Left lung (tissue), 10 donors: ENCODE measurements around the gene CAMK2D. TPM values are rescaled to one million over a fixed set of nuclear protein-coding genes. Genes with fewer than 3 reads are reported as not detected.

Experiments used
- ATAC-seq: fragments of 200-7000 bp; cut with Tn5 transposase; one replicate; pipeline ENCODE4 v1.9.1; 2020; ENCODE audit warnings: moderate library complexity
- DNase-seq, 4 donors: peaks; one replicate each; pipeline ENCODE4 v3.0.0-alpha.2; 2013 to 2020
- H3K27ac ChIP-seq, 2 donors: fragments of 200-600 bp; sonication (generic) in 1 of 2; one replicate each; pipeline versions ENCODE4 v1.5.0 to v1.8.0; 2020 to 2021
- H3K27me3 ChIP-seq, 2 donors: fragments of 200-600 bp; sonication (generic) in 1 of 2; one replicate each; pipeline versions ENCODE4 v1.5.0 to v1.8.0; 2020 to 2021
- H3K36me3 ChIP-seq, 2 donors: fragments of 200-600 bp; sonication (generic) in 1 of 2; one replicate each; pipeline versions ENCODE4 v1.5.0 to v1.8.0; 2020 to 2021
- H3K4me1 ChIP-seq, 2 donors: fragments of 200-600 bp; one replicate each; pipeline ENCODE4 v1.8.0; 2021
- H3K4me3 ChIP-seq, 2 donors: fragments of 200-600 bp; sonication (generic) in 1 of 2; one replicate each; pipeline versions ENCODE4 v1.5.0 to v1.8.0; 2020 to 2021; ENCODE audit warnings: mild to moderate bottlenecking in 1 of 2
- H3K9me3 ChIP-seq, 2 donors: fragments of 200-600 bp; sonication (generic) in 1 of 2; one replicate each; pipeline versions ENCODE4 v1.5.0 to v1.8.0; 2020 to 2021
- CTCF ChIP-seq, 2 donors: fragments of 200-600 bp; sonication (generic) in 1 of 2; IDR thresholded peaks; one replicate each; pipeline versions ENCODE4 v1.5.0 to v1.8.0; 2021; ENCODE audit warnings: antibody characterized with exemption in 2 of 2
- intact Hi-C, 2 donors: fragments of 100-400 bp; cut with DNase I; formaldehyde crosslinking; loops; one replicate each; pipeline versions ENCODE4 v1.11.2 to v1.14.2; 2022
- polyA plus RNA-seq, 6 donors: library from polyadenylated mRNA; unstranded; fragments of 120-200 nt; gene quantifications; one replicate each; pipeline ENCODE4 v1.2.1, GENCODE V29; 2013; ENCODE audit not compliant: insufficient read length in 6 of 6
- total RNA-seq, 2 donors: library from RNA; stranded (reverse); fragmentation: NEBNext Ultra II Directional; extraction: Animal tissue kit (Norgen Biotek cat#: 25700); gene quantifications; one replicate each; pipeline ENCODE4 v1.2.1, GENCODE V29; 2021
- donor health status: DM: no; HTN: yes; CAD: no.
- donor health status: DM: no; HTN: no; CAD: no.

CAMK2D gene
- total and polyA plus RNA-seq, 8 donors = 50.3 to 93.2 (median 68.4) TPM

GRCh38 chr4:113594231-113594556 is 167.3 kb downstream of the CAMK2D start:
- Histone ChIP-seq H3K36me3 (peaks cover 0 to 7% of the 10 kb centered on the region in 2 donors), H3K4me3 (no peak overlapping the region), H3K9me3 (no peaks in the 10 kb centered on the region), H3K4me1 (peaks cover 0 to 3% of the 10 kb centered on the region in 2 donors), H3K27me3 (no peaks in the 10 kb centered on the region), H3K27ac (no peak overlapping the region)
- no peak for ATAC-seq
- no peak for DNase-seq
- intact Hi-C loops = no loop called here
- TF ChIP-seq CTCF (IDR thresholded peaks at IDR 0.05) = no peak

GRCh38 chr4:113593400-113594230 is 167.9 kb downstream of the CAMK2D start:
- Histone ChIP-seq H3K36me3 (peaks cover 0 to 7% of the 10 kb centered on the region in 2 donors), H3K4me3 (no peak overlapping the region), H3K27ac (no peak overlapping the region), H3K27me3 (no peaks in the 10 kb centered on the region), H3K9me3 (no peaks in the 10 kb centered on the region), H3K4me1 (peaks cover 0 to 3% of the 10 kb centered on the region in 2 donors)
- no peak for DNase-seq
- ATAC-seq = no peak
- intact Hi-C loops = no loop called here
- TF ChIP-seq CTCF (IDR thresholded peaks at IDR 0.05) = no peak

- no peak for TF ChIP-seq CTCF (IDR thresholded peaks at IDR 0.05)
- Histone ChIP-seq H3K4me1 (peaks cover 0 to 3% of the 10 kb centered on the region in 2 donors), H3K27ac (no peak overlapping the region), H3K4me3 (no peak overlapping the region), H3K36me3 (no peaks in the 10 kb centered on the region), H3K27me3 (no peaks in the 10 kb centered on the region), H3K9me3 (no peaks in the 10 kb centered on the region)
- DNase-seq (no peak), ATAC-seq (peak; percentile 75)
- intact Hi-C loops = no loop called here
Measured at GRCh38 chr4:113591982-113592381, 169.6 kb downstream of the CAMK2D start.

GRCh38 chr4:113588895-113589668 is 172.5 kb downstream of the CAMK2D start:
- no peaks in the 10 kb centered on the region for H3K36me3 ChIP-seq
- H3K27ac ChIP-seq = no peak overlapping the region
- H3K9me3 ChIP-seq = no peaks in the 10 kb centered on the region
- no peaks in the 10 kb centered on the region for H3K27me3 ChIP-seq
- H3K4me3 ChIP-seq = no peak overlapping the region
- peak; percentile 63 for ATAC-seq
- peaks cover 0 to 3% of the 10 kb centered on the region in 2 donors for H3K4me1 ChIP-seq
- intact Hi-C loops = no loop called here
- DNase-seq = no peak
- TF ChIP-seq CTCF (IDR thresholded peaks at IDR 0.05) = no peak

- no peak for DNase-seq
- intact Hi-C loops = no loop called here
- no peak for ATAC-seq
Measured at GRCh38 chr4:113587640-113588275, 173.8 kb downstream of the CAMK2D start.

More at GRCh38 chr4:113587640-113588275, 173.8 kb downstream of the CAMK2D start:
- Histone ChIP-seq H3K36me3 (no peaks in the 10 kb centered on the region), H3K4me3 (no peak overlapping the region), H3K9me3 (no peaks in the 10 kb centered on the region), H3K27me3 (no peaks in the 10 kb centered on the region), H3K27ac (no peak overlapping the region), H3K4me1 (peaks cover 0 to 3% of the 10 kb centered on the region in 2 donors)
- TF ChIP-seq CTCF (IDR thresholded peaks at IDR 0.05) = no peak
